NT2/D1 (cell line): ENCODE results near the gene PRR7.
A peak's percentile ranks its signal among the peaks of the same experiment; 100 is the strongest.

Experiments used
- DNase-seq: peaks from one replicate; pipeline ENCODE4 v3.0.0-alpha.2; 2011; ENCODE audit warnings: low read depth, low spot score
- H3K27me3 ChIP-seq: 2 replicates; pipeline ENCODE4 v1.6.0; 2011; ENCODE audit warnings: mild to moderate bottlenecking; ENCODE audit not compliant: insufficient read length, insufficient read depth
- H3K36me3 ChIP-seq: 2 replicates; pipeline ENCODE4 v1.6.1; 2011; ENCODE audit warnings: mild to moderate bottlenecking, low read length, mixed read lengths; ENCODE audit not compliant: insufficient read depth, insufficient read length
- H3K4me1 ChIP-seq: 2 replicates; pipeline ENCODE4 v1.5.1; 2011; ENCODE audit not compliant: insufficient read depth, insufficient read length
- H3K4me3 ChIP-seq: 2 replicates; pipeline ENCODE4 v1.5.1; 2011; ENCODE audit warnings: low read depth; ENCODE audit not compliant: insufficient read length
- H3K9ac ChIP-seq: 2 replicates; pipeline ENCODE4 v1.6.0; 2011; ENCODE audit warnings: low read depth; ENCODE audit not compliant: insufficient read length
- H3K9me3 ChIP-seq: 2 replicates; pipeline ENCODE4 v1.5.1; 2011; ENCODE audit warnings: mild to moderate bottlenecking, low read length; ENCODE audit not compliant: insufficient read depth
- SUZ12 ChIP-seq: IDR thresholded peaks from 2 replicates; pipeline ENCODE4 v1.6.1; 2011; ENCODE audit not compliant: insufficient read length, insufficient read depth; ENCODE audit errors: extremely low read depth
- YY1 ChIP-seq: IDR thresholded peaks from 2 replicates; pipeline ENCODE4 v1.6.1; 2011; ENCODE audit not compliant: insufficient read length, insufficient read depth
- ZNF274 ChIP-seq: IDR thresholded peaks from 2 replicates; pipeline ENCODE4 v1.6.1; 2011; ENCODE audit warnings: mild to moderate bottlenecking, low read depth, low read length

PRR7 gene

GRCh38 chr5:177489119-177489716, 42.6 kb downstream of the PRR7 start:
- DNase-seq: no peak
- H3K27me3 ChIP-seq: no peaks in the 10 kb centered on the region
- peaks cover 96% of the 10 kb centered on the region for H3K36me3 ChIP-seq
- peak overlapping the region; percentile 56 for H3K9ac ChIP-seq
- H3K4me3 ChIP-seq: no peak overlapping the region
- TF ChIP-seq YY1: no peak
- TF ChIP-seq SUZ12: no peak
- TF ChIP-seq ZNF274: no peak
- H3K9me3 ChIP-seq: no peaks in the 10 kb centered on the region
- peaks cover 52% of the 10 kb centered on the region for H3K4me1 ChIP-seq

GRCh38 chr5:177490311-177490991, 43.8 kb downstream of the PRR7 start:
- no peak for TF ChIP-seq ZNF274
- no peak for TF ChIP-seq SUZ12
- TF ChIP-seq YY1: no peak
- Histone ChIP-seq H3K27me3 (no peaks in the 10 kb centered on the region), H3K36me3 (peaks cover 92% of the 10 kb centered on the region), H3K4me3 (no peak overlapping the region), H3K9me3 (no peaks in the 10 kb centered on the region), H3K9ac (peak overlapping the region; percentile 56), H3K4me1 (peaks cover 55% of the 10 kb centered on the region)
- DNase-seq: no peak

- peak overlapping the region; percentile 51 for H3K9ac ChIP-seq
- peaks cover 92% of the 10 kb centered on the region for H3K36me3 ChIP-seq
- H3K9me3 ChIP-seq: no peaks in the 10 kb centered on the region
- no peak overlapping the region for H3K4me3 ChIP-seq
- H3K27me3 ChIP-seq: no peaks in the 10 kb centered on the region
- peaks cover 60% of the 10 kb centered on the region for H3K4me1 ChIP-seq
- TF ChIP-seq SUZ12 (no peak), YY1 (no peak), ZNF274 (no peak)
- DNase-seq: no peak
These were observed 44.4 kb downstream of the PRR7 start for GRCh38 chr5:177490992-177491391.

GRCh38 chr5:177491429-177491945, 44.9 kb downstream of the PRR7 start:
- Histone ChIP-seq H3K27me3 (no peaks in the 10 kb centered on the region), H3K4me1 (peaks cover 61% of the 10 kb centered on the region), H3K9ac (peak overlapping the region; percentile 42), H3K36me3 (peaks cover 92% of the 10 kb centered on the region), H3K4me3 (no peak overlapping the region), H3K9me3 (no peaks in the 10 kb centered on the region)
- TF ChIP-seq YY1: no peak
- no peak for TF ChIP-seq SUZ12
- DNase-seq: peak; percentile 77

GRCh38 chr5:177491983-177492746, 45.6 kb downstream of the PRR7 start:
- Histone ChIP-seq H3K9me3 (no peaks in the 10 kb centered on the region), H3K4me3 (no peak overlapping the region), H3K9ac (peak overlapping the region; percentile 42), H3K4me1 (peaks cover 61% of the 10 kb centered on the region), H3K36me3 (peaks cover 89% of the 10 kb centered on the region), H3K27me3 (no peaks in the 10 kb centered on the region)
- TF ChIP-seq SUZ12 (no peak), YY1 (no peak), ZNF274 (no peak)
- no peak for DNase-seq

- TF ChIP-seq SUZ12 (no peak), ZNF274 (no peak)
- Histone ChIP-seq H3K27me3 (no peaks in the 10 kb centered on the region), H3K9me3 (no peaks in the 10 kb centered on the region), H3K4me3 (no peak overlapping the region), H3K36me3 (peaks cover 82% of the 10 kb centered on the region), H3K9ac (peak overlapping the region; percentile 12), H3K4me1 (peaks cover 61% of the 10 kb centered on the region)
- no peak for DNase-seq
These were observed 46.2 kb downstream of the PRR7 start for GRCh38 chr5:177492841-177493240.
